NCI-H446 (cell line): ENCODE results near the gene APBB1IP.
"Not testable (repeated sequence)": the region's sequence is repeated elsewhere in the genome, so short reads cannot be mapped to it uniquely, and the experiment has no call there.

Source experiments
- DNase-seq, 2 experiments: peaks; one replicate each; lab custom pipeline; 2025; lab: John Stamatoyannopoulos, UW

APBB1IP gene

GRCh38 chr10:26437637-26438461 is at the start of gene APBB1IP:
Gene APBB1IP, plus strand, starts transcription at chr10:26438341. Its CDS starts 53,986 bp downstream, at chr10:26492327.
- no peak for DNase-seq

- no peak for DNase-seq
These were observed 48.6 kb upstream of the APBB1IP start for GRCh38 chr10:26389533-26389932.

GRCh38 chr10:26391701-26392695 is 46.1 kb upstream of the APBB1IP start:
- DNase-seq, result no peak

- not testable (repeated sequence) for DNase-seq
These were observed 39.8 kb upstream of the APBB1IP start for GRCh38 chr10:26398353-26398752.

- no peak for DNase-seq
These were observed 30.7 kb upstream of the APBB1IP start for GRCh38 chr10:26407406-26407969.

- no peak for DNase-seq
These were observed 29.2 kb upstream of the APBB1IP start for GRCh38 chr10:26408858-26409494.

- no peak for DNase-seq
These were observed 27.8 kb upstream of the APBB1IP start for GRCh38 chr10:26410356-26410755.

GRCh38 chr10:26412932-26413331 is 25.2 kb upstream of the APBB1IP start:
- DNase-seq, result no peak

- DNase-seq, result no peak
These were observed 24.8 kb upstream of the APBB1IP start for GRCh38 chr10:26413375-26413774.

- no peak for DNase-seq
These were observed 21.0 kb upstream of the APBB1IP start for GRCh38 chr10:26417136-26417535.

- no peak for DNase-seq
These were observed 15.2 kb upstream of the APBB1IP start for GRCh38 chr10:26422977-26423376.

- no peak for DNase-seq
These were observed 14.4 kb upstream of the APBB1IP start for GRCh38 chr10:26423722-26424121.

GRCh38 chr10:26430641-26431163 is 7.4 kb upstream of the APBB1IP start:
- no peak for DNase-seq

GRCh38 chr10:26432938-26433337 is 5.2 kb upstream of the APBB1IP start:
- DNase-seq, result no peak

GRCh38 chr10:26435852-26436251 is 2.3 kb upstream of the APBB1IP start:
- no peak for DNase-seq

GRCh38 chr10:26436848-26437247 is 1.3 kb upstream of the APBB1IP start:
- DNase-seq, result no peak

- no peak for DNase-seq
These were observed 597 bp downstream of the APBB1IP start for GRCh38 chr10:26438534-26439341.

- no peak for DNase-seq
These were observed 1.4 kb downstream of the APBB1IP start for GRCh38 chr10:26439406-26440087.

- no peak for DNase-seq
These were observed 1.9 kb downstream of the APBB1IP start for GRCh38 chr10:26440088-26440470.
